Testis (tissue), 2 donors: ENCODE results near the gene TGOLN2.

Source experiments
- CTCF ChIP-seq, 3 experiments: fragments of 450-650 bp in 2 of 3; fragments of 200-600 bp in 1 of 3; sonication (generic) in 1 of 3; IDR thresholded peaks; one replicate each; pipeline ENCODE4 v1.5.1; 2016 to 2019; ENCODE audit warnings: antibody characterized with exemption in 3 of 3, mild to moderate bottlenecking in 2 of 3, moderate library complexity in 1 of 3
- POLR2A ChIP-seq: fragments of 450-650 bp; IDR thresholded peaks from one replicate; pipeline ENCODE4 v1.6.1; 2017; ENCODE audit warnings: antibody characterized with exemption, mild to moderate bottlenecking, moderate library complexity

GRCh38 chr2:85371045-85371444 lies 43.3 kb upstream of the TGOLN2 start:
- TF ChIP-seq POLR2A: no peak
- TF ChIP-seq CTCF (IDR thresholded peaks at IDR 0.05): no peak
